ENCODE results near the gene PRKAB2. TPM values are rescaled to one million over a fixed set of nuclear protein-coding genes. Genes with fewer than 3 reads are reported as not detected.

PRKAB2 gene
- total and polyA plus RNA-seq, 2 of the 13 experiments (the other 11 are each of a cell fraction or from before 2014, with no cell fraction given), result 44.0 to 118 TPM

DNA sequence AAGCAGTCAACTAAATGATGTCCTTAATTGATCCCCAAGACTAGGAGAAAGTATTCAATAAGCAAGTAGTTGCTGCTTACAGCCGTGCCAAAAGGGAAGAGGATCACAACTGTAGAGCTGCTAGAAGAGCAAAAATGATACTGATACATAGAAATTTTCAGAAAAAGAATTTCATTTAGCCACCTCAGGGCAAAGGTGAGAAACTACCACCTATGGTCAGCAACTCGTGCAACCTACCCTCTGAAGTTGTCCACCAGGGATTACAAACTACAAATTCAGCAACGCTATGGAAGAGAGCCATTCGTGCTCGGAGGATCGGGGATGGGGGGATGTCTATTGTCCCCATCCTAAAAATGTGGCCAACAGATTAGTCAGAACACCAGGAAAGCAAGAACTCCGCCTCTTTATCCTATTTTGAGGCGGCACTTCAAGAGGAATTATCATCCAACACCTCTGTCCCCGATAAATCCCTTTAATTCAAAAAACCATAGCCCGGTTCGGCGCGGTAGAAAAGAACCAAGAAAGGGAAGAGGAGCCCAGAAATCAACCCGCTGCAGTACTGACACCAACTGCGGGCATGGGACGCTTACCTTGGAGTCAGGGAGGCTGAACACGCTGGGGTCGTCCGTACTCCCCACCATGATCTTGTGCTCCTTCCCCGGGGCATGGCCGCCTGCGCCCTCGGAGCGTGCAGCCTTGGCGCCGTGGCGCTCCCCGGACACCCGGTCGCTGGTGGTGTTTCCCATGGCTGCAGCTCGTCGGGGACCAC is 687 bp downstream of the PRKAB2 start (continued):
- TF ChIP-seq MAF1 (CRISPR knock-in tag; IDR thresholded peaks at IDR 0.05; ENCODE audit: borderline replicate concordance), result 0 out of 2 replicates have a peak, but pooled peaks have one; percentile 43
- TF ChIP-seq NFE2L2 (IDR thresholded peaks at IDR 0.05; ENCODE audit: low read length), result no peak
- 0 out of 2 replicates have a peak, but pooled peaks have one; percentile 5 for TF ChIP-seq ZNF644 (CRISPR knock-in tag; IDR thresholded peaks at IDR 0.05; ENCODE audit: low read depth)
- TF ChIP-seq NCOR1 (IDR thresholded peaks at IDR 0.05; ENCODE audit: borderline replicate concordance, low read length), result no peak
- TF ChIP-seq, protein P1, sequence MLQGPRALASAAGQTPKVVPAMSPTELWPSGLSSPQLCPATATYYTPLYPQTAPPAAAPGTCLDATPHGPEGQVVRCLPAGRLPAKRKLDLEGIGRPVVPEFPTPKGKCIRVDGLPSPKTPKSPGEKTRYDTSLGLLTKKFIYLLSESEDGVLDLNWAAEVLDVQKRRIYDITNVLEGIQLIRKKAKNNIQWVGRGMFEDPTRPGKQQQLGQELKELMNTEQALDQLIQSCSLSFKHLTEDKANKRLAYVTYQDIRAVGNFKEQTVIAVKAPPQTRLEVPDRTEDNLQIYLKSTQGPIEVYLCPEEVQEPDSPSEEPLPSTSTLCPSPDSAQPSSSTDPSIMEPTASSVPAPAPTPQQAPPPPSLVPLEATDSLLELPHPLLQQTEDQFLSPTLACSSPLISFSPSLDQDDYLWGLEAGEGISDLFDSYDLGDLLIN (CRISPR knock-in tag; IDR thresholded peaks at IDR 0.05; ENCODE audit: borderline replicate concordance), result peak; percentile 23; the same call in 1 of the 2 replicates
- TF ChIP-seq, protein P2, sequence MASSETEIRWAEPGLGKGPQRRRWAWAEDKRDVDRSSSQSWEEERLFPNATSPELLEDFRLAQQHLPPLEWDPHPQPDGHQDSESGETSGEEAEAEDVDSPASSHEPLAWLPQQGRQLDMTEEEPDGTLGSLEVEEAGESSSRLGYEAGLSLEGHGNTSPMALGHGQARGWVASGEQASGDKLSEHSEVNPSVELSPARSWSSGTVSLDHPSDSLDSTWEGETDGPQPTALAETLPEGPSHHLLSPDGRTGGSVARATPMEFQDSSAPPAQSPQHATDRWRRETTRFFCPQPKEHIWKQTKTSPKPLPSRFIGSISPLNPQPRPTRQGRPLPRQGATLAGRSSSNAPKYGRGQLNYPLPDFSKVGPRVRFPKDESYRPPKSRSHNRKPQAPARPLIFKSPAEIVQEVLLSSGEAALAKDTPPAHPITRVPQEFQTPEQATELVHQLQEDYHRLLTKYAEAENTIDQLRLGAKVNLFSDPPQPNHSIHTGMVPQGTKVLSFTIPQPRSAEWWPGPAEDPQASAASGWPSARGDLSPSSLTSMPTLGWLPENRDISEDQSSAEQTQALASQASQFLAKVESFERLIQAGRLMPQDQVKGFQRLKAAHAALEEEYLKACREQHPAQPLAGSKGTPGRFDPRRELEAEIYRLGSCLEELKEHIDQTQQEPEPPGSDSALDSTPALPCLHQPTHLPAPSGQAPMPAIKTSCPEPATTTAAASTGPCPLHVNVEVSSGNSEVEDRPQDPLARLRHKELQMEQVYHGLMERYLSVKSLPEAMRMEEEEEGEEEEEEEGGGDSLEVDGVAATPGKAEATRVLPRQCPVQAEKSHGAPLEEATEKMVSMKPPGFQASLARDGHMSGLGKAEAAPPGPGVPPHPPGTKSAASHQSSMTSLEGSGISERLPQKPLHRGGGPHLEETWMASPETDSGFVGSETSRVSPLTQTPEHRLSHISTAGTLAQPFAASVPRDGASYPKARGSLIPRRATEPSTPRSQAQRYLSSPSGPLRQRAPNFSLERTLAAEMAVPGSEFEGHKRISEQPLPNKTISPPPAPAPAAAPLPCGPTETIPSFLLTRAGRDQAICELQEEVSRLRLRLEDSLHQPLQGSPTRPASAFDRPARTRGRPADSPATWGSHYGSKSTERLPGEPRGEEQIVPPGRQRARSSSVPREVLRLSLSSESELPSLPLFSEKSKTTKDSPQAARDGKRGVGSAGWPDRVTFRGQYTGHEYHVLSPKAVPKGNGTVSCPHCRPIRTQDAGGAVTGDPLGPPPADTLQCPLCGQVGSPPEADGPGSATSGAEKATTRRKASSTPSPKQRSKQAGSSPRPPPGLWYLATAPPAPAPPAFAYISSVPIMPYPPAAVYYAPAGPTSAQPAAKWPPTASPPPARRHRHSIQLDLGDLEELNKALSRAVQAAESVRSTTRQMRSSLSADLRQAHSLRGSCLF (CRISPR knock-in tag; IDR thresholded peaks at IDR 0.05; ENCODE audit: borderline replicate concordance), result no peak
- TF ChIP-seq RFX1 (IDR thresholded peaks at IDR 0.05), result no peak
- peak; percentile 81; the same call in 1 of the 2 replicates for TF ChIP-seq ZSCAN20 (CRISPR knock-in tag; IDR thresholded peaks at IDR 0.05; ENCODE audit: borderline replicate concordance)
- TF ChIP-seq, protein P3, sequence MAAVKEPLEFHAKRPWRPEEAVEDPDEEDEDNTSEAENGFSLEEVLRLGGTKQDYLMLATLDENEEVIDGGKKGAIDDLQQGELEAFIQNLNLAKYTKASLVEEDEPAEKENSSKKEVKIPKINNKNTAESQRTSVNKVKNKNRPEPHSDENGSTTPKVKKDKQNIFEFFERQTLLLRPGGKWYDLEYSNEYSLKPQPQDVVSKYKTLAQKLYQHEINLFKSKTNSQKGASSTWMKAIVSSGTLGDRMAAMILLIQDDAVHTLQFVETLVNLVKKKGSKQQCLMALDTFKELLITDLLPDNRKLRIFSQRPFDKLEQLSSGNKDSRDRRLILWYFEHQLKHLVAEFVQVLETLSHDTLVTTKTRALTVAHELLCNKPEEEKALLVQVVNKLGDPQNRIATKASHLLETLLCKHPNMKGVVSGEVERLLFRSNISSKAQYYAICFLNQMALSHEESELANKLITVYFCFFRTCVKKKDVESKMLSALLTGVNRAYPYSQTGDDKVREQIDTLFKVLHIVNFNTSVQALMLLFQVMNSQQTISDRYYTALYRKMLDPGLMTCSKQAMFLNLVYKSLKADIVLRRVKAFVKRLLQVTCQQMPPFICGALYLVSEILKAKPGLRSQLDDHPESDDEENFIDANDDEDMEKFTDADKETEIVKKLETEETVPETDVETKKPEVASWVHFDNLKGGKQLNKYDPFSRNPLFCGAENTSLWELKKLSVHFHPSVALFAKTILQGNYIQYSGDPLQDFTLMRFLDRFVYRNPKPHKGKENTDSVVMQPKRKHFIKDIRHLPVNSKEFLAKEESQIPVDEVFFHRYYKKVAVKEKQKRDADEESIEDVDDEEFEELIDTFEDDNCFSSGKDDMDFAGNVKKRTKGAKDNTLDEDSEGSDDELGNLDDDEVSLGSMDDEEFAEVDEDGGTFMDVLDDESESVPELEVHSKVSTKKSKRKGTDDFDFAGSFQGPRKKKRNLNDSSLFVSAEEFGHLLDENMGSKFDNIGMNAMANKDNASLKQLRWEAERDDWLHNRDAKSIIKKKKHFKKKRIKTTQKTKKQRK (IDR thresholded peaks at IDR 0.05; ENCODE audit: low read length), result no peak
- TF ChIP-seq, protein P4, sequence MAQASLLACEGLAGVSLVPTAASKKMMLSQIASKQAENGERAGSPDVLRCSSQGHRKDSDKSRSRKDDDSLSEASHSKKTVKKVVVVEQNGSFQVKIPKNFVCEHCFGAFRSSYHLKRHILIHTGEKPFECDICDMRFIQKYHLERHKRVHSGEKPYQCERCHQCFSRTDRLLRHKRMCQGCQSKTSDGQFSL (CRISPR knock-in tag; IDR thresholded peaks at IDR 0.05), result 0 out of 2 replicates have a peak, but pooled peaks have one; percentile 4
- 0 out of 2 replicates have a peak, but pooled peaks have one; percentile 33 for TF ChIP-seq ARID2 (CRISPR knock-in tag; IDR thresholded peaks at IDR 0.05; ENCODE audit: borderline replicate concordance)
- TF ChIP-seq, protein P5, sequence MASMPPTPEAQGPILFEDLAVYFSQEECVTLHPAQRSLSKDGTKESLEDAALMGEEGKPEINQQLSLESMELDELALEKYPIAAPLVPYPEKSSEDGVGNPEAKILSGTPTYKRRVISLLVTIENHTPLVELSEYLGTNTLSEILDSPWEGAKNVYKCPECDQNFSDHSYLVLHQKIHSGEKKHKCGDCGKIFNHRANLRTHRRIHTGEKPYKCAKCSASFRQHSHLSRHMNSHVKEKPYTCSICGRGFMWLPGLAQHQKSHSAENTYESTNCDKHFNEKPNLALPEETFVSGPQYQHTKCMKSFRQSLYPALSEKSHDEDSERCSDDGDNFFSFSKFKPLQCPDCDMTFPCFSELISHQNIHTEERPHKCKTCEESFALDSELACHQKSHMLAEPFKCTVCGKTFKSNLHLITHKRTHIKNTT (CRISPR knock-in tag; IDR thresholded peaks at IDR 0.05), result 0 out of 2 replicates have a peak, but pooled peaks have one; percentile 23
- no peak for TF ChIP-seq NRL (CRISPR knock-in tag; IDR thresholded peaks at IDR 0.05; ENCODE audit: borderline replicate concordance)
- peak; percentile 96 for TF ChIP-seq ZNF263 (CRISPR knock-in tag; IDR thresholded peaks at IDR 0.05)
- TF ChIP-seq ZNF605 (CRISPR knock-in tag; IDR thresholded peaks at IDR 0.05), result 0 out of 2 replicates have a peak, but pooled peaks have one; percentile 6
